OCI-LY3 (cell line): ENCODE data around the gene CORO2B.

Experiments
- EZH2phosphoT487 ChIP-seq: fragments of 200-600 bp; shearing (Covaris generic); IDR thresholded peaks from 2 replicates; pipeline ENCODE4 v1.6.1; 2018; ENCODE audit warnings: antibody characterized with exemption, mixed run types, low read depth
- TF ChIP-seq, protein P1 (sequence below): fragments of 200-600, 300-600 bp; sonication (generic); IDR thresholded peaks from 2 replicates; pipeline ENCODE4 v1.5.1; 2014; ENCODE audit warnings: antibody characterized with exemption, low read length, low read depth

DNA sequence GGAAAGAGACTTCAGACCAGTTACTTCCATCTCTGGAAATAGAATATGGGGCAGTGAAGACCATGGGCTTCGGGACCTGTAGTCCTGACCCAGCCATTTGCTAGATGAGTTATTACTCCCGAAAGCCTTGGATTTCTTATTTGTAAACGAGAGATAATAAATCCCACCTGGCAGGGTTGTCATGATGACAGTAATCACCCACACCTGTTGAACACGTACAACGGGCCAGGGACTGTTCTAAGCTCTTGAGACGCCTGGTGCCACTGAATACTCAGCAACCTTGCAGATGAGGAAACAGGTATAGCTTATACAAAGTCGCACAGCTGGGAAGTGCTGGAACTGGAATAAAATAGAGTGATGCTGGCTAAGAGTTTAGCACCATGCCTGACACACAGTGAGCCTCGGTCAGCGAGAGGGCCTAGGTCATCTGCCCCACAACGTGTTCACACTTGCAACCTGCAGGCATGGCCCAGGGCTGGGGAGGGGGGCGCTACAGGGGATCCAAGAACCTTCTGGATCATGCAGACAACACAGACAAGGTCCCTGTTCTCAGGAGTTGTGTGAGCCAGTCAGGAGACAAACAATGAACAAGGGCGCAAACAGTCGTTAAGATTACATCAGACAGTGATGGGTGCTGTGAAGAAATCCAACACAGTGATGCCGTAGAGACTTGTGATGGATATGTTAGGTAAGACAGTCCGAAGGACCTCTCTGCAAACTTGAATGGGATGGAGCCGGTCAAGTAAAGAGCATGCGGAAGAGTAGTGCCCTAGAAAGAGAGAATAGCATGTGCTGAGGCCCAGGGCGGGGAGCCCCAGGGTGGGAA lies 89.2 kb downstream of the CORO2B start:
- TF ChIP-seq, protein P1, sequence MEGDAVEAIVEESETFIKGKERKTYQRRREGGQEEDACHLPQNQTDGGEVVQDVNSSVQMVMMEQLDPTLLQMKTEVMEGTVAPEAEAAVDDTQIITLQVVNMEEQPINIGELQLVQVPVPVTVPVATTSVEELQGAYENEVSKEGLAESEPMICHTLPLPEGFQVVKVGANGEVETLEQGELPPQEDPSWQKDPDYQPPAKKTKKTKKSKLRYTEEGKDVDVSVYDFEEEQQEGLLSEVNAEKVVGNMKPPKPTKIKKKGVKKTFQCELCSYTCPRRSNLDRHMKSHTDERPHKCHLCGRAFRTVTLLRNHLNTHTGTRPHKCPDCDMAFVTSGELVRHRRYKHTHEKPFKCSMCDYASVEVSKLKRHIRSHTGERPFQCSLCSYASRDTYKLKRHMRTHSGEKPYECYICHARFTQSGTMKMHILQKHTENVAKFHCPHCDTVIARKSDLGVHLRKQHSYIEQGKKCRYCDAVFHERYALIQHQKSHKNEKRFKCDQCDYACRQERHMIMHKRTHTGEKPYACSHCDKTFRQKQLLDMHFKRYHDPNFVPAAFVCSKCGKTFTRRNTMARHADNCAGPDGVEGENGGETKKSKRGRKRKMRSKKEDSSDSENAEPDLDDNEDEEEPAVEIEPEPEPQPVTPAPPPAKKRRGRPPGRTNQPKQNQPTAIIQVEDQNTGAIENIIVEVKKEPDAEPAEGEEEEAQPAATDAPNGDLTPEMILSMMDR: no peak
- no peak for TF ChIP-seq EZH2phosphoT487
